NT2/D1 (cell line): ENCODE measurements around the gene BEGAIN.

Source experiments
- DNase-seq: peaks from one replicate; pipeline ENCODE4 v3.0.0-alpha.2; 2011; ENCODE audit warnings: low read depth, low spot score
- H3K27me3 ChIP-seq: 2 replicates; pipeline ENCODE4 v1.6.0; 2011; ENCODE audit warnings: mild to moderate bottlenecking; ENCODE audit not compliant: insufficient read length, insufficient read depth
- H3K36me3 ChIP-seq: 2 replicates; pipeline ENCODE4 v1.6.1; 2011; ENCODE audit warnings: mild to moderate bottlenecking, low read length, mixed read lengths; ENCODE audit not compliant: insufficient read depth, insufficient read length
- H3K4me1 ChIP-seq: 2 replicates; pipeline ENCODE4 v1.5.1; 2011; ENCODE audit not compliant: insufficient read depth, insufficient read length
- H3K4me3 ChIP-seq: 2 replicates; pipeline ENCODE4 v1.5.1; 2011; ENCODE audit warnings: low read depth; ENCODE audit not compliant: insufficient read length
- H3K9ac ChIP-seq: 2 replicates; pipeline ENCODE4 v1.6.0; 2011; ENCODE audit warnings: low read depth; ENCODE audit not compliant: insufficient read length
- H3K9me3 ChIP-seq: 2 replicates; pipeline ENCODE4 v1.5.1; 2011; ENCODE audit warnings: mild to moderate bottlenecking, low read length; ENCODE audit not compliant: insufficient read depth
- SUZ12 ChIP-seq: IDR thresholded peaks from 2 replicates; pipeline ENCODE4 v1.6.1; 2011; ENCODE audit not compliant: insufficient read length, insufficient read depth; ENCODE audit errors: extremely low read depth
- YY1 ChIP-seq: IDR thresholded peaks from 2 replicates; pipeline ENCODE4 v1.6.1; 2011; ENCODE audit not compliant: insufficient read length, insufficient read depth
- ZNF274 ChIP-seq: IDR thresholded peaks from 2 replicates; pipeline ENCODE4 v1.6.1; 2011; ENCODE audit warnings: mild to moderate bottlenecking, low read depth, low read length

BEGAIN gene

DNA sequence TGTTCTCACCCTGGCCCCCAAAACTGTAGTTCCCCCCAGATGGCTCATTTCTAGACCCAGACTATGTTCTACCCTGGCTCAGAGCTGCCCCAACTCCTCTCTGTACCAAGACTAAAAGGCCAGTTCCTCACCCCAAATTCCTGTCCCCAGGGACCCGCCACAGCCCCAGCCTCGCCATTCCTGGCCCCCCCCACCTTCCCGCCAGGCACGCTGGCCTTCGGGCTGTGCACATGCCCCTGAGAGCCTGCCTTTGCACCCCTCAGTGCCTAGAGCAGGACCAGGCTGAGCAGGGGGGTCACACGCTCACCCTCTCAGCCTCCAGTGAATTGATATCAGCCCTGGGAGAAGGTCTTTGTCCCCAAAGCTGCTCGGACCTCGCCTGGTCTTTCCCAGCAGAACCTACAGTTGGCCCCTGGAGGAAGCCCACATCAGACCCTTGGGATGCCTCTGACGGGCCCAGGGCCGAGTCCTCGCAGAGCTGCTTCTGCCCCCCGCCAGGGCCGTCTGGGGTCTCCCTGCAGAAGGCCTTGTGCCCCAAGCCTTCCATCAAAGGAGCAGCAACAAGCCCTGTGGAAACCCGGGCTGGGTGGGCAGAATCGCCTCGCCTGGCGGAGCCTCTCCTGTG is 32.4 kb downstream of the BEGAIN start:
- TF ChIP-seq SUZ12 (no peak), YY1 (no peak), ZNF274 (no peak)
- H3K27me3 ChIP-seq = no peaks in the 10 kb centered on the region
- peaks cover 12% of the 10 kb centered on the region for H3K4me1 ChIP-seq
- H3K9ac ChIP-seq = no peak overlapping the region
- no peak overlapping the region for H3K4me3 ChIP-seq
- H3K9me3 ChIP-seq = no peaks in the 10 kb centered on the region
- H3K36me3 ChIP-seq = no peaks in the 10 kb centered on the region
- no peak for DNase-seq

DNA sequence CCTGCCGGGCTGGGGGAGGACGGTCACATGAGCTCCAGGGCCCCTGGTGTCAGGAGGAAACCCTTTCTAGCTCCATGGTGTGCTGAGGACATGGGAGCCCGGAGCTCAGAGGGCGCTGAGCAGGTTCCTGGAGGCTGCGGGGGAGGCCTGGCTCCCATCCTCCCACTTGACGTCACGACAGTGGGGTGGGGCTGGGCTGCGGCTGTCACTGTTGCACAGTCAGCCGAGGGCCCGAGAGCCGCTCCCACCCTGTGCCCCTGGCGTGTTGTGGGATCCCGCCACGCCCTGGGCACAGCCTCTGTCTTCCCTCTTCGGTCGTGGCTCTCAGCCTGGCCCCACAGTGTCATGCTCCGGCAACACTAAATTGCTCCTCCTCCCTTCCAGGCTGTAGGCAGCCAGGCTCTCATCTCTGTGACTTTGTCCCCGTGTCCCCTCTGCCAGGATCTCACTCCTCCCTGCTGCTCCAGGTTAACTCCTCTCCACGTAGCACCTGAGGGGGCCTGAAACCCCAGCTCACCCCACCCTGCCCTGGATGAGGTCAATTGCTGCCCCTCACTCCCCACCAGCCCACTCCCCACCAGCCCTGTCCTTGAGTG is 33.0 kb downstream of the BEGAIN start:
- H3K9ac ChIP-seq = no peak overlapping the region
- no peak overlapping the region for H3K4me3 ChIP-seq
- DNase-seq = no peak

GRCh38 chr14:100553471-100553870 is 33.7 kb downstream of the BEGAIN start:
- no peak overlapping the region for H3K9ac ChIP-seq
- H3K4me3 ChIP-seq = no peak overlapping the region
- no peak for DNase-seq
- H3K4me1 ChIP-seq = peaks cover 12% of the 10 kb centered on the region
- TF ChIP-seq YY1 (no peak), SUZ12 (no peak), ZNF274 (no peak)
- no peaks in the 10 kb centered on the region for H3K36me3 ChIP-seq
- H3K27me3 ChIP-seq = peaks cover under 1% of the 10 kb centered on the region
- no peaks in the 10 kb centered on the region for H3K9me3 ChIP-seq

More for the DNA sequence above, 33.0 kb downstream of the BEGAIN start:
- Histone ChIP-seq H3K36me3 (no peaks in the 10 kb centered on the region), H3K9me3 (no peaks in the 10 kb centered on the region), H3K27me3 (no peaks in the 10 kb centered on the region), H3K4me1 (peaks cover 12% of the 10 kb centered on the region)
- TF ChIP-seq SUZ12 = no peak
- no peak for TF ChIP-seq ZNF274
- no peak for TF ChIP-seq YY1

- H3K36me3 ChIP-seq = no peaks in the 10 kb centered on the region
- H3K9ac ChIP-seq = no peak overlapping the region
- H3K27me3 ChIP-seq = peaks cover 9% of the 10 kb centered on the region
- no peaks in the 10 kb centered on the region for H3K9me3 ChIP-seq
- no peak for TF ChIP-seq YY1
- TF ChIP-seq ZNF274 = no peak
- TF ChIP-seq SUZ12 = no peak
- peaks cover 11% of the 10 kb centered on the region for H3K4me1 ChIP-seq
- DNase-seq = no peak
- no peak overlapping the region for H3K4me3 ChIP-seq
Measured at GRCh38 chr14:100552524-100553125, 34.6 kb downstream of the BEGAIN start.

- H3K4me1 ChIP-seq = peaks cover 8% of the 10 kb centered on the region
- H3K4me3 ChIP-seq = no peak overlapping the region
- H3K9ac ChIP-seq = no peak overlapping the region
- peaks cover 22% of the 10 kb centered on the region for H3K27me3 ChIP-seq
- no peaks in the 10 kb centered on the region for H3K9me3 ChIP-seq
- no peak for TF ChIP-seq ZNF274
- TF ChIP-seq SUZ12 = no peak
- no peak for TF ChIP-seq YY1
- DNase-seq = no peak
- H3K36me3 ChIP-seq = no peaks in the 10 kb centered on the region
Measured at GRCh38 chr14:100551056-100551455, 36.2 kb downstream of the BEGAIN start.

DNA sequence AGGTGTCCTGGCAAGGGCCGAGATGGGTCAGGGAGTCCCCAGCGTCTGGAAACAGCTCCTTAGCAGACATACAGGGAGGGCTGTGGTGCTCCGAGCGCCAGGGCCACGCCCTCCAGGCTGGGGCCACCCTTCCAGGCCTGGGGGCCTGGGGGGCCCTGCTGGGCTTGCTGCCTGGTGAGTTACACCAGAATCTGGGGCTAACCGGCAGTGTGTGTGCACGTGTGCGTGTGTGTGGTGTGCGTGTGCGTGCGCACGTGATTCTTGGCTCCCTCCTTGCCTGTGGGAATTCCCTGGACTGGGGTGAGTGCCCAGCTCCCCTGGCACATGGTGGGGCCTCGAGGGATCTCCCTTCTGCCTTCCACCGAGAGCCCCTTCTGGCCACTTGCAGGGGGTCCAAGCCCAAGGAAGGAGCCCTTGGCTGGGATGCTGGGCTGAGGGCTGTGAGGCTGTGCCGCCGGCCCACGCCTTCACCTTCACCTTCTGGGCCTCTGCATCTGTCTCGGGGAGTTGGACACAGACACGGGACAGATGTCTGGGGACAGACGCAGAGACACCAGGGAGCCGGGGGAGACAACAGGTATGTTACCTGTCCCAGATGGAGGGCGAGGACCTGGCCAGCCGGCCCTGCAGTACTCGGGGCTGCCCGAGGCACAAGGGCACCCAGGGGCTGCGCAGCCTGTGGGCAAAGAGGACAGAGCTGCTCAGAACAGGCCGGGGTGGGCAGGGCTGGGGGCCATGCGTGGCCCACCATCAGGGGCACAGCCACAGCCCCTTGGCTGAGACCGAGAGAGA is 37.2 kb downstream of the BEGAIN start:
- Histone ChIP-seq H3K27me3 (peaks cover 22% of the 10 kb centered on the region), H3K9ac (no peak overlapping the region), H3K4me1 (peaks cover 9% of the 10 kb centered on the region), H3K9me3 (no peaks in the 10 kb centered on the region), H3K4me3 (no peak overlapping the region), H3K36me3 (no peaks in the 10 kb centered on the region)
- TF ChIP-seq ZNF274 (no peak), YY1 (no peak), SUZ12 (no peak)
- no peak for DNase-seq

DNA sequence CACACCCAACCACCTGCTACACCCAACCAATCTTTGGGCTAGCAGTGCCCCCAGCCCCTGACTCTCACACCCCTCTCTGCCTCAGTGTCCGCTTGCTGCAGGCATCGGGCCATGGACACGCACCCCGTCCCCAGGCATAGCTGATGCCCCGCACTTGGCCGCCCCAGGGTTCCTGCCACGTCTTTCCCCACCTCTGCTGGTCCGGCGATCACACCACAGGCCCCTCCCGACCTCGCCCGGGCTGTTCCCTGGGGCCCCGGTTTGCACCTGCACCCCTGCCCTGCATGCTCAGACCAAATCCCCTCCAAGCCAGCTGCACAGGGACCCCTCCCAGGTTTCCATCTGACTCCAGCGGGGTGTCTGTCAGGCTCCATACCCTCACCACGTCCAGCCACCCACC is 38.3 kb downstream of the BEGAIN start:
- H3K9me3 ChIP-seq = no peaks in the 10 kb centered on the region
- no peak overlapping the region for H3K4me3 ChIP-seq
- H3K4me1 ChIP-seq = peaks cover 16% of the 10 kb centered on the region
- H3K36me3 ChIP-seq = no peaks in the 10 kb centered on the region
- no peak for TF ChIP-seq YY1
- no peak for TF ChIP-seq ZNF274
- no peak for DNase-seq
- peaks cover 22% of the 10 kb centered on the region for H3K27me3 ChIP-seq
- H3K9ac ChIP-seq = no peak overlapping the region
